MM.1S (cell line): ENCODE results near the gene NUDT5.

ENCODE experiments used
- DNase-seq: peaks from one replicate; pipeline ENCODE4 v3.0.0-alpha.2; 2015
- H2AFZ ChIP-seq: fragments of 300-600 bp; sonication (generic); 2 replicates; pipeline ENCODE4 v1.6.0; 2016; ENCODE audit warnings: antibody characterized with exemption, low read length
- H3F3A ChIP-seq: fragments of 300-600 bp; sonication (generic); 2 replicates; pipeline ENCODE4 v1.6.1; 2016; ENCODE audit warnings: mild to moderate bottlenecking, antibody characterized with exemption, low read length, moderate library complexity, mixed read lengths; ENCODE audit not compliant: insufficient read depth
- H3K27ac ChIP-seq: fragments of 300-600 bp; sonication (generic); 2 replicates; pipeline ENCODE4 v1.5.1; 2016; ENCODE audit warnings: mild to moderate bottlenecking, low read length
- H3K27me3 ChIP-seq: fragments of 300-600 bp; sonication (generic); replicated peaks from 2 replicates; pipeline ENCODE4 v1.6.0; 2016; ENCODE audit warnings: low read length; ENCODE audit not compliant: insufficient read depth
- H3K36me3 ChIP-seq: fragments of 300-600 bp; sonication (generic); replicated peaks from 2 replicates; pipeline ENCODE4 v1.6.1; 2016; ENCODE audit warnings: mild to moderate bottlenecking, low read length, mixed read lengths; ENCODE audit not compliant: insufficient read depth
- H3K4me1 ChIP-seq: fragments of 300-600 bp; sonication (generic); 2 replicates; pipeline ENCODE4 v1.6.1; 2016; ENCODE audit warnings: low read length, mixed read lengths
- H3K4me2 ChIP-seq: fragments of 300-600 bp; sonication (generic); 2 replicates; pipeline ENCODE4 v1.6.0; 2016; ENCODE audit warnings: low read depth, low read length
- H3K4me3 ChIP-seq: fragments of 300-600 bp; sonication (generic); 2 replicates; pipeline ENCODE4 v1.5.1; 2016; ENCODE audit warnings: low read length, mixed read lengths
- H3K79me2 ChIP-seq: fragments of 300-600 bp; sonication (generic); 2 replicates; pipeline ENCODE4 v1.6.1; 2016; ENCODE audit warnings: mixed run types, low read length, mixed read lengths
- H3K9ac ChIP-seq: fragments of 300-600 bp; sonication (generic); 2 replicates; pipeline ENCODE4 v1.6.1; 2016; ENCODE audit warnings: low read length, mixed read lengths
- H3K9me2 ChIP-seq: fragments of 300-600 bp; sonication (generic); replicated peaks from 2 replicates; pipeline ENCODE4 v1.6.1; 2016; ENCODE audit warnings: mild to moderate bottlenecking, low read length, mixed read lengths; ENCODE audit not compliant: insufficient read depth
- H3K9me3 ChIP-seq: fragments of 300-600 bp; sonication (generic); replicated peaks from 2 replicates; pipeline ENCODE4 v1.6.1; 2016; ENCODE audit warnings: mild to moderate bottlenecking, low read length, mixed read lengths; ENCODE audit not compliant: insufficient read depth
- H4K20me1 ChIP-seq: fragments of 300-600 bp; sonication (generic); 2 replicates; pipeline ENCODE4 v1.6.1; 2016; ENCODE audit warnings: mild to moderate bottlenecking, low read length, moderate library complexity, mixed read lengths; ENCODE audit not compliant: insufficient read depth
- EZH2 ChIP-seq: fragments of 300-600 bp; sonication (generic); optimal IDR thresholded peaks from 2 replicates; pipeline ENCODE3; 2017; ENCODE audit warnings: low read depth, mild to moderate bottlenecking, antibody characterized with exemption, low read length, mixed read lengths
- EZH2phosphoT487 ChIP-seq: fragments of 300-600 bp; sonication (generic); IDR thresholded peaks from 2 replicates; pipeline ENCODE4 v1.6.1; 2018; ENCODE audit warnings: antibody characterized with exemption, low read length
- TF ChIP-seq, protein P1 (sequence below): fragments of 300-600 bp; sonication (generic); IDR thresholded peaks from 2 replicates; pipeline ENCODE4 v1.5.1; 2016; ENCODE audit warnings: antibody characterized with exemption, low read length, mixed read lengths

Gene NUDT5

DNA sequence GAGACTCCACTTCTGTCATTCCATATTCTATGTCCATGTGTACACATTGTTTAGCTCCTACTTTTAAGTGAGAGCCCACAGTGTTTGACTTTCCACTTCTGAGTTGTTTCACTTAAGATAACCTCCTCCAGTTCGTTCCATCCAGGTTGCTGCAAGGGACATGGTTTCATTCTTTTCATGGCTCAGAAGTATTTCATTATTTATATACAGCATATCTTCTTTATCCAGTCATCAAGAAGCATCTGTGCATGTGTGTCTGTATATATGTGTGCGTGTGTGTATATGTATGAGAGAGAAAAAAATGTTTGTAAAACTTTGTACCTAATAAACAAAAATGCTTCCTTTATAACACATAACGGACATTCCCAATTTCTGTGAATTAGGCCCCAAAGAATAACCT lies 60.1 kb downstream of the NUDT5 start:
- H3K4me2 ChIP-seq = no peak overlapping the region
- H3K9me2 ChIP-seq = no peaks in the 10 kb centered on the region
- H3K9me3 ChIP-seq = no peaks in the 10 kb centered on the region
- H3K4me1 ChIP-seq = no peaks in the 10 kb centered on the region
- no peaks in the 10 kb centered on the region for H3F3A ChIP-seq
- no peaks in the 10 kb centered on the region for H3K36me3 ChIP-seq
- no peak overlapping the region for H3K4me3 ChIP-seq
- H3K79me2 ChIP-seq = peaks cover 9% of the 10 kb centered on the region
- no peaks in the 10 kb centered on the region for H3K27me3 ChIP-seq
- no peak overlapping the region for H3K9ac ChIP-seq
- DNase-seq = no peak
- no peak overlapping the region for H2AFZ ChIP-seq
- no peak for TF ChIP-seq EZH2
- TF ChIP-seq, protein P1, sequence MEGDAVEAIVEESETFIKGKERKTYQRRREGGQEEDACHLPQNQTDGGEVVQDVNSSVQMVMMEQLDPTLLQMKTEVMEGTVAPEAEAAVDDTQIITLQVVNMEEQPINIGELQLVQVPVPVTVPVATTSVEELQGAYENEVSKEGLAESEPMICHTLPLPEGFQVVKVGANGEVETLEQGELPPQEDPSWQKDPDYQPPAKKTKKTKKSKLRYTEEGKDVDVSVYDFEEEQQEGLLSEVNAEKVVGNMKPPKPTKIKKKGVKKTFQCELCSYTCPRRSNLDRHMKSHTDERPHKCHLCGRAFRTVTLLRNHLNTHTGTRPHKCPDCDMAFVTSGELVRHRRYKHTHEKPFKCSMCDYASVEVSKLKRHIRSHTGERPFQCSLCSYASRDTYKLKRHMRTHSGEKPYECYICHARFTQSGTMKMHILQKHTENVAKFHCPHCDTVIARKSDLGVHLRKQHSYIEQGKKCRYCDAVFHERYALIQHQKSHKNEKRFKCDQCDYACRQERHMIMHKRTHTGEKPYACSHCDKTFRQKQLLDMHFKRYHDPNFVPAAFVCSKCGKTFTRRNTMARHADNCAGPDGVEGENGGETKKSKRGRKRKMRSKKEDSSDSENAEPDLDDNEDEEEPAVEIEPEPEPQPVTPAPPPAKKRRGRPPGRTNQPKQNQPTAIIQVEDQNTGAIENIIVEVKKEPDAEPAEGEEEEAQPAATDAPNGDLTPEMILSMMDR = no peak
- no peak for TF ChIP-seq EZH2phosphoT487
- no peaks in the 10 kb centered on the region for H4K20me1 ChIP-seq
- H3K27ac ChIP-seq = no peak overlapping the region

DNA sequence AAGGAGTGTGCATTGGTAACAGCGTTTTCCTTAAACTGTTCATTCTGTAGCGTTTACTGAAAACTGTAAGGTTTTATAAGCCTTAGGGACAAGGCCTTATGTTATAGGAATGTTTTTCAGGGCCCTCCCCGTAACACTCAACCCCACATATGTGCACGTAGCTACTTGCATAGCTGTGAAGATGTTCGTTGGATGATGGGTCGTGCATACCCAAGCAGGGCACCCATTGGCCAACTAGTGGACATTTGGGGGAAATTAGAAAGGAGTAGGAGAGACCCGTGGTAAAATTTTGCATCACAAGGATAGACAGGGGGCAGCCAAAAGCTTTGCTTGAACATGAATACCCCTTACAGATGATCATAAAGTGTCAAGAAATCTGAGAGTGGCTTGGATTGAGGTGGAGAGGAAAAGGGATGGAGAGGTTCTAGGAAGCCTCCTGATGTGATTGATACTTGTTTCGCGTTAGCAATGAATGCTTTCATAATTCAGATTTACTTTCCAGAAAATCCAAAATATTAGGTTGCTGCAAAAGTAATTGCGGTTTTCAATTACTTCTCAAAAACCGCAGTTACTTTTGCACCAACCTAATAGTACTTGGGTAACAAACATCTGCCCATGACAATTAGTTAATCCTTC lies 65.3 kb downstream of the NUDT5 start:
- Histone ChIP-seq H3K27me3 (no peaks in the 10 kb centered on the region), H4K20me1 (no peaks in the 10 kb centered on the region), H3F3A (no peaks in the 10 kb centered on the region; the same call in 1 of the 2 replicates), H3K79me2 (peaks cover 17% of the 10 kb centered on the region), H3K9me3 (no peaks in the 10 kb centered on the region), H3K27ac (no peak overlapping the region), H3K9ac (peak overlapping the region; percentile 64; the same call in 1 of the 2 replicates), H2AFZ (peak overlapping the region; percentile 74), H3K9me2 (no peaks in the 10 kb centered on the region), H3K4me3 (peak overlapping the region; percentile 66), H3K36me3 (no peaks in the 10 kb centered on the region), H3K4me2 (peak overlapping the region; percentile 60), H3K4me1 (no peaks in the 10 kb centered on the region)
- TF ChIP-seq, protein P1 = peak; percentile 48
- no peak for TF ChIP-seq EZH2phosphoT487
- DNase-seq = peak; percentile 65

GRCh38 chr10:12129222-12130111 lies 66.2 kb downstream of the NUDT5 start, which contains the start of gene SEC61A2:
TSS of gene SEC61A2 (plus strand) at chr10:12129677. CDS start at chr10:12129788, 111 bp downstream.
- peak within 1 kb of the TSS; percentile 93 for H2AFZ ChIP-seq
- no peaks in the 10 kb centered on the region for H3K9me2 ChIP-seq
- no peaks in the 10 kb centered on the region for H4K20me1 ChIP-seq
- DNase-seq = peak; percentile 97
- H3K9me3 ChIP-seq = no peaks in the 10 kb centered on the region
- peak within 1 kb of the TSS; percentile 82 for H3K9ac ChIP-seq
- peaks cover 17% of the 10 kb centered on the region for H3K79me2 ChIP-seq
- no peaks in the 10 kb centered on the region; the same call in 1 of the 2 replicates for H3F3A ChIP-seq
- H3K4me3 ChIP-seq = peak within 1 kb of the TSS; percentile 81
- no peaks in the 10 kb centered on the region for H3K36me3 ChIP-seq
- H3K27ac ChIP-seq = peak within 1 kb of the TSS; percentile 82; the same call in 1 of the 2 replicates
- H3K4me1 ChIP-seq = no peaks in the 10 kb centered on the region
- no peaks in the 10 kb centered on the region for H3K27me3 ChIP-seq
- TF ChIP-seq EZH2phosphoT487 = no peak
- no peak for TF ChIP-seq EZH2
- H3K4me2 ChIP-seq = peak within 1 kb of the TSS; percentile 86
